AG04450 (cell line): ENCODE data around the gene DPY19L3. TPM values are rescaled to one million over a fixed set of nuclear protein-coding genes. Genes with fewer than 3 reads are reported as not detected.

Experiments used
- CTCF ChIA-PET: fragments of 300-600, 350-600 bp; formaldehyde crosslinking; extraction: SDS; loops from one replicate; lab custom pipeline; 2022; ENCODE audit warnings: antibody characterized with exemption, inconsistent platforms; lab: Charles Lee
- POLR2A ChIA-PET: fragments of 350-600 bp; formaldehyde crosslinking; extraction: SDS; loops from one replicate; lab custom pipeline; 2021; ENCODE audit warnings: antibody characterized with exemption, inconsistent platforms; lab: Yijun Ruan, JAX
- DNase-seq: peaks from one replicate; pipeline ENCODE4 v3.0.0-alpha.2; 2011; ENCODE audit warnings: low read depth, low spot score
- H3K27ac ChIP-seq: one replicate; pipeline ENCODE4 v1.5.1; 2012; ENCODE audit warnings: low read depth, low read length, control low read depth
- H3K27me3 ChIP-seq: one replicate; pipeline ENCODE4 v1.6.0; 2012; ENCODE audit warnings: low read length; ENCODE audit not compliant: control insufficient read depth, insufficient read depth
- H3K4me3 ChIP-seq: 2 replicates; pipeline ENCODE4 v1.5.1; 2011; ENCODE audit warnings: mild to moderate bottlenecking, low read depth, low read length, control low read depth
- H3K9me3 ChIP-seq: 2 replicates; pipeline ENCODE4 v1.5.1; 2012; ENCODE audit warnings: low read length; ENCODE audit not compliant: control insufficient read depth, insufficient read depth
- CTCF ChIP-seq: IDR thresholded peaks from 2 replicates; pipeline ENCODE4 v1.5.1; 2011; ENCODE audit warnings: low read depth, low read length, control low read depth, inconsistent platforms
- polyA minus RNA-seq: library from RNA; depleted of rRNA, polyadenylated mRNA; stranded (reverse); fragments of >200 nt; gene quantifications from 2 replicates; pipeline ENCODE4 v1.2.3, GENCODE V29; 2011; rRNA and poly(A)+ RNA removed
- polyA plus RNA-seq: library from polyadenylated mRNA; depleted of rRNA; stranded (reverse); fragments of >200 nt; gene quantifications from 2 replicates; pipeline ENCODE4 v1.2.3, GENCODE V29; 2011; rRNA removed

Gene DPY19L3
- 38.4 and 39.2 TPM in 2 replicates for polyA plus RNA-seq
- polyA minus RNA-seq: 74.1 and 75.7 TPM in 2 replicates

- DNase-seq: peak; percentile 84
- H3K27me3 ChIP-seq: no peaks in the 10 kb centered on the region
- TF ChIP-seq CTCF: no peak
- ChIA-PET POLR2A (interaction anchor here (0.6 to 1.9 kb wide), 12 partner anchors 9 to 69 kb away, joined by 4 to 45 read pairs (median 6); partner anchors contain the start of gene ZNF507), CTCF (interaction anchor here (0.6 to 1.0 kb wide), 2 partner anchors 49 to 251 kb away, joined by 4 to 7 read pairs; no protein-coding TSS in a partner anchor)
- H3K27ac ChIP-seq: peak within 1 kb of the TSS; percentile 77
- H3K4me3 ChIP-seq: peak within 1 kb of the TSS; percentile 83
- no peaks in the 10 kb centered on the region; the same call in 1 of the 2 replicates for H3K9me3 ChIP-seq
Measured at GRCh38 chr19:32405431-32406160, at the start of gene DPY19L3. Gene DPY19L3 (plus strand): TSS chr19:32405770. CDS start chr19:32408254, 2,484 bp downstream.

- ChIA-PET POLR2A (interaction anchor here (0.7 kb wide), 1 partner anchor 32 kb away, joined by 3 read pairs; no protein-coding TSS in a partner anchor), CTCF (interaction anchor here (0.6 to 1.9 kb wide), 7 partner anchors 17 to 1690 kb away, joined by 3 to 9 read pairs (median 4); no protein-coding TSS in a partner anchor)
- Histone ChIP-seq H3K4me3 (no peak overlapping the region), H3K9me3 (no peaks in the 10 kb centered on the region), H3K27ac (no peak overlapping the region), H3K27me3 (no peaks in the 10 kb centered on the region)
- peak; percentile 44 for TF ChIP-seq CTCF
- no peak for DNase-seq
Measured at GRCh38 chr19:32357720-32358119, 47.9 kb upstream of the DPY19L3 start.

- ChIA-PET POLR2A (no interaction called here), CTCF (interaction anchor here (1.2 to 1.9 kb wide), 5 partner anchors 16 to 1690 kb away, joined by 3 to 9 read pairs (median 6); no protein-coding TSS in a partner anchor)
- no peak overlapping the region for H3K4me3 ChIP-seq
- H3K27me3 ChIP-seq: no peaks in the 10 kb centered on the region
- DNase-seq: no peak
- TF ChIP-seq CTCF: no peak
- H3K9me3 ChIP-seq: no peaks in the 10 kb centered on the region
- H3K27ac ChIP-seq: no peak overlapping the region
Measured at GRCh38 chr19:32358321-32358720, 47.2 kb upstream of the DPY19L3 start.

- Histone ChIP-seq H3K27ac (no peak overlapping the region), H3K4me3 (no peak overlapping the region), H3K27me3 (no peaks in the 10 kb centered on the region), H3K9me3 (no peaks in the 10 kb centered on the region)
- POLR2A ChIA-PET: no interaction called here
- TF ChIP-seq CTCF: no peak
- CTCF ChIA-PET: no interaction called here
- no peak for DNase-seq
Measured at GRCh38 chr19:32359581-32359980, 46.0 kb upstream of the DPY19L3 start.
